Mononuclear cell (primary cell): ENCODE measurements around the gene SRM. TPM values are rescaled to one million over a fixed set of nuclear protein-coding genes. Genes with fewer than 3 reads are reported as not detected.
"Not testable (repeated sequence)": the region's sequence is repeated elsewhere in the genome, so short reads cannot be mapped to it uniquely, and the experiment has no call there.

Source experiments
- H3K27me3 ChIP-seq: 2 replicates; pipeline ENCODE4 v1.6.0; 2011; ENCODE audit warnings: low read length, control low read depth; ENCODE audit not compliant: insufficient read depth
- H3K4me1 ChIP-seq: 2 replicates; pipeline ENCODE4 v1.5.1; 2011; ENCODE audit warnings: mild to moderate bottlenecking, low read length, control low read depth; ENCODE audit not compliant: insufficient read depth
- H3K4me3 ChIP-seq: 2 replicates; pipeline ENCODE4 v1.5.1; 2011; ENCODE audit warnings: mild to moderate bottlenecking, low read length, moderate library complexity
- H3K9me3 ChIP-seq: 2 replicates; pipeline ENCODE4 v1.5.1; 2011; ENCODE audit warnings: low read depth, mild to moderate bottlenecking, control low read depth, low read length
- total RNA-seq: library from RNA; depleted of rRNA; stranded (reverse); fragments of >200 nt; gene quantifications from one replicate; pipeline ENCODE4 v1.2.3, GENCODE V29; 2012

Gene SRM
- total RNA-seq, 1 donor, result 7.9 TPM

GRCh38 chr1:11071463-11072215 lies 11.8 kb upstream of the SRM start:
- no peak overlapping the region for H3K4me3 ChIP-seq
- no peaks in the 10 kb centered on the region for H3K4me1 ChIP-seq
- H3K9me3 ChIP-seq, result no peaks in the 10 kb centered on the region
- no peaks in the 10 kb centered on the region for H3K27me3 ChIP-seq

GRCh38 chr1:11070876-11071275 lies 11.1 kb upstream of the SRM start:
- Histone ChIP-seq H3K9me3 (no peaks in the 10 kb centered on the region), H3K4me3 (no peak overlapping the region), H3K27me3 (no peaks in the 10 kb centered on the region), H3K4me1 (no peaks in the 10 kb centered on the region)

GRCh38 chr1:11068600-11069473 lies 9.0 kb upstream of the SRM start:
- Histone ChIP-seq H3K9me3 (no peaks in the 10 kb centered on the region), H3K4me3 (no peak overlapping the region), H3K27me3 (no peaks in the 10 kb centered on the region), H3K4me1 (no peaks in the 10 kb centered on the region)

DNA sequence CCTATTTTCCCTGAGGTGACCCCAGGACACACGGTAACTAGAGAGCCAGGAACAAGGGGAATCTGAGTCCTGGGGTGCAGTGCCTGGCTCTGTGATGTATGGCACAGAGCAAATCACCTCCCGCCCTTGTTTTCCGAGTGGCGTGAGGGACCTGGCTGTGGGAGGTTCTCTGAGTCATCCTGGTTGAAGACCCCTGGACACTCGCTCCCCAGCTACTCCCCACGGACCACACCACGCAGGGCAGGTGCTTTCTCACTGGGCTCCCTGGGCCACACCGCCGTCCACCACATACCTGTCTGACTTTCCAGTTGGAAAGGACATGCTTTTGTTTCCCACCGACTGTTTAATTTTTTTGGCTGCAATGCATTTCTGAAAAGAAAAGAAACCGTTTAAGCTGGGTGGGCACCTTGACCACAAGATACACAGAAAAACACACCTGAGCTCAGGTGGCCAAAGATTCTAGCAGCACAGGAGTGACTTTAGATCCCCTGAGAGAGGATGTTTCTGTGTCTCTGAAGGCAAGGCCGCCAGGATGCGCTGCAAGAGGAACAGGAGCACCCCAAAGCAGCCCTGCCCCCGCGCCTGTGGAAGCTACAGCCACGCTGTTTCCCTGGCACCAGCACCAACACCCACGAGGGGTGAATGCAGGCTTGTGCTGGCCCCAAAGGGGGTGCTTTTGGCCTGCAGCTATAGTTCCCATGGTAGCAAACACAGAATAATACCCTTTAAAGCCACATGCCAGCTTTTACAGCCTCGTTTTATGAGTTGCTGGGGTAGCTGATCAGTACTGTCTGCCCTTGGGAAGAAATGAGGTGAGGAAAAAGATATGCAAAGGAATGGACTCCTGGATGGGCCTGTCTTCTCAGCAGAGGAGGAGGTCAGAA lies 8.1 kb upstream of the SRM start:
- Histone ChIP-seq H3K27me3 (no peaks in the 10 kb centered on the region), H3K4me3 (no peak overlapping the region), H3K9me3 (no peaks in the 10 kb centered on the region), H3K4me1 (no peaks in the 10 kb centered on the region)

DNA sequence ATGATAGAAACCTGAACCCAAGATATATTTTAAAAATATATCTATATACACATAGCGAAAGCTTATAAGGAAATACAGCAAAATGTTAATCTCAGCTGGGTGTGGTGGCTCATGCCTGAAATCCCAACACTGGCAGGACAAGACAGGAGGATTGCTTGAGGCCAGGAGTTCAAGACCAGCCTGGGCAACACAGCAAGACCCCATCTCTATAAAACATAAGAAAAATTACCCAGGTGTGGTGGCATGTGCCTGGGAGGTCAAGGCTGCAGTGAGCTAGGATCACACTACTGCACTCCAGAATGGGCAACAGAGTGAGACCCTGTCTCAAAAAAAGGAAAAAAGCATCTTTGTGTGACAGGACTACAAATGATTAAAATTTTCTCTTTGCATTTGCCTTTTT lies 6.0 kb upstream of the SRM start:
- Histone ChIP-seq H3K27me3 (no peaks in the 10 kb centered on the region), H3K4me3 (no peak overlapping the region), H3K4me1 (peaks cover 12% of the 10 kb centered on the region), H3K9me3 (no peaks in the 10 kb centered on the region)

DNA sequence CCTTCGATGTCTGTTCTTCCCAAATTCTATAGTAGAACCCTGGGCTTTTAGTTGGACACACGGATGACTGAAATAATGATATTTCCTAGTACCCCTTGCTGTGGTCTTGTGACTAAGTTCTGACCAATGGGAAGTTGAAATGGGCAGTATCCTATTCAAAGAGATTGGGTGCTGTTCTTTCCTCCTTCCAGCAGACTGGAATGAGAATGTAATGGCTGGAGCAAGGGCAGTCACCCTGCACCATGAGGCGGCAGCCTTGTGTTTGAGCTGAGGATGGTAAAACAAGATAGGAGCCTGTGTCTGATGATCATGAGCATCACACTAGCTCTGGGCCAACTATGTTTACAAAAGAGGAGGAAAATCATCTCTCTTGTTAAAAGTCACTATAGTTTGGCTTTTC lies 5.1 kb upstream of the SRM start:
- H3K27me3 ChIP-seq, result no peaks in the 10 kb centered on the region
- no peak overlapping the region for H3K4me3 ChIP-seq

DNA sequence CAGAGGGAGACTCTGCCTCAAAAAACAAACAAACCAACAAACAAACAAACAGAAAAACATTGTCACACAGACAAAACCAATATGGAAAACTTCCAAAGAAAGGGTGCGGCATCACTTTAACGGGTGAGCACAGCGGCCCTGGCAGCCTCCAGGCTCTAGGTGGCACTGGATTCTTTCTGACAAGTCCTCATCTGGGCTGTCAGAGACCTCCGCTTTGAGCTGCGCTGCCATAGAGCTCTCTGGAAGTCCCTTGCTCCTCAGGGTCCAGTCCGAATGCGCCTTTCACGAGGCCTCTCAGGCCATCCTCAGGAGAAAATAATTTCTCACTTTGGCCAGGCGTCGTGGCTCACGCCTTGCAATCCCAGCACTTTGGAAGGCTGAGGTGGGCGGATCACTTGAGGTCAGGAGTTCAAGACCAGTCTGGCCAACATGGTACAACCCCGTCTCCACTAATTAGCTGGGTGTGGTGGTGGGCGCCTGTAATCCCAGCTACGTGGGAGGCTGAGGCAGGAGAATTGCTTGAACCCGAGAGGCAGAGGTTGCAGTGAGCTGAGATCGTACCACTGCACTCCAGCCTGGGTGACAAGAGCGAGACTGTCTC lies 4.2 kb upstream of the SRM start:
- not testable (repeated sequence) for H3K27me3 ChIP-seq, H3K4me3 ChIP-seq, H3K9me3 ChIP-seq
- peaks cover 22% of the 10 kb centered on the region for H3K4me1 ChIP-seq

More for the DNA sequence above, 5.1 kb upstream of the SRM start:
- H3K4me1 ChIP-seq, result peaks cover 18% of the 10 kb centered on the region
- H3K9me3 ChIP-seq, result no peaks in the 10 kb centered on the region

DNA sequence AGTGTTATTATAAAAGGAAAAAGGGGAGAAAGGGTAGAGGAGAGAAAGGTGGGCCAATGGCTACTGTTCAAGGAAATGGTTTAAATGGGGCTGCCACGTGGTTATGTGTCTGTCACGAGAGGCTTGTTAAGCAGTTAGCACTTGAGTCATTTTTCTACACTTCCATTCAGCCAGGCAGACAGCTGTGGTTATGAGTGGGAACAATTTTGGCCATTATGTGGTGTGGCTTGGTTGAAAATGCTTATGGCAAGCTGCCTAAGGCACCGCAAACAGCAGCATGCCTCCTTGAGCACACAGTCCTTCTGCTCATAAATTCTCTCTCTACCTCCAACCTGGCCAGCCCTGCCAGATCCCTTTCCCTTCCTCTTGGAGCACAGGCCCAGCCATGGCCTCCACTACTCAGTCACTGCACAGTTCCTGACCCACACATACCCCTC lies 3.2 kb upstream of the SRM start:
- no peaks in the 10 kb centered on the region for H3K27me3 ChIP-seq
- H3K4me3 ChIP-seq, result no peak overlapping the region
- peaks cover 29% of the 10 kb centered on the region for H3K4me1 ChIP-seq
- no peaks in the 10 kb centered on the region for H3K9me3 ChIP-seq

- Histone ChIP-seq H3K9me3 (no peaks in the 10 kb centered on the region), H3K4me3 (no peak overlapping the region), H3K4me1 (peaks cover 29% of the 10 kb centered on the region), H3K27me3 (no peaks in the 10 kb centered on the region)
Measured at GRCh38 chr1:11061652-11062365, 2.0 kb upstream of the SRM start.

GRCh38 chr1:11059155-11059967 lies 457 bp downstream of the SRM start:
- H3K4me3 ChIP-seq, result peak overlapping the region; percentile 55
- no peaks in the 10 kb centered on the region for H3K9me3 ChIP-seq
- H3K4me1 ChIP-seq, result peaks cover 29% of the 10 kb centered on the region
- no peaks in the 10 kb centered on the region for H3K27me3 ChIP-seq

DNA sequence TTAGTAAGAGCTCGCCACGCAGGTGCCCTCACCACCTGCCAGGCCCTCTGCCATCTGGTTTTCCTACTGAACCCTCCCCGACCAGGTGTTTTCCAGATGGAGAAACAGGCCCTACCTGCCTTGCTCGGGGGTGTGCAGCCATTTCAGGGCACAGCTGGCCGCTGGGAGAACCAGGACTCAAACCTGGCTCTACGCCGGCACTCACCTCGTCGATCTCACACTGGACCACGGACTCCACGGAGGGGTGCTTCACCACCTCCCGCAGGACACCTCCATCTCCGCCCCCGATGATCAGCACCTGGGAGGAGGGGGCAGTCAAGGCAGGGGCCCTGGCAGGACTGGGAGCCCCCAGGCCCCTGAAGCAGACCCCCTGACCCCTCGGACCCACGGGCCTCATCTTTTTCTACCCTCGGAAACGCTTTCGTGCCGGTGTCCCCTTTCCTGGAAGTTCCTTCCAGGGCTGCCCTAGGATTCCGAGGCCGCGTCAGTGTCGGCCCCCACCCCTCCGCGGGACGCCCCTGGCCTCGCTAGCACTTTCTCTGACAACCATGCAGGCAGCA lies 1.1 kb downstream of the SRM start:
- Histone ChIP-seq H3K4me1 (peaks cover 29% of the 10 kb centered on the region), H3K9me3 (no peaks in the 10 kb centered on the region), H3K4me3 (peak overlapping the region; percentile 55), H3K27me3 (no peaks in the 10 kb centered on the region)

DNA sequence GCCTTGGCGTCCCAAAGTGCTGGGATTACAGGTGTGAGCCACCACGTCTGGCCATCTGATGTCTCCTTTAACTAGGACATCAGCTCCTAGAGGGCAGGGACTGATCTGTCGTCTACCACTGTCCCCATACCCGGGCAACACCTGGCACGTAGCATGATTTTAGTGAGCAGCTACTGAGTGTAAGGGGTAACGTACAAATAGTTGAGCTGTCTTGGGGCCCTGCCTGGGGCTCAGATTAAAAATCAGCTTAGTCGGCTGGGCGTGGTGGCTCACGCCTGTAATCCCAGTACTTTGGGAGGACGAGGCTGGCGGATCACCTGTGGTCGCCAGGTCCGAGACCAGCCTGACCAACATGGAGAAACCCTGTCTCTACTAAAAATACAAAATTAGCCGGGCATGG lies 1.8 kb downstream of the SRM start:
- no peak overlapping the region for H3K4me3 ChIP-seq
- H3K9me3 ChIP-seq, result no peaks in the 10 kb centered on the region
- no peaks in the 10 kb centered on the region for H3K27me3 ChIP-seq
- peaks cover 29% of the 10 kb centered on the region for H3K4me1 ChIP-seq

DNA sequence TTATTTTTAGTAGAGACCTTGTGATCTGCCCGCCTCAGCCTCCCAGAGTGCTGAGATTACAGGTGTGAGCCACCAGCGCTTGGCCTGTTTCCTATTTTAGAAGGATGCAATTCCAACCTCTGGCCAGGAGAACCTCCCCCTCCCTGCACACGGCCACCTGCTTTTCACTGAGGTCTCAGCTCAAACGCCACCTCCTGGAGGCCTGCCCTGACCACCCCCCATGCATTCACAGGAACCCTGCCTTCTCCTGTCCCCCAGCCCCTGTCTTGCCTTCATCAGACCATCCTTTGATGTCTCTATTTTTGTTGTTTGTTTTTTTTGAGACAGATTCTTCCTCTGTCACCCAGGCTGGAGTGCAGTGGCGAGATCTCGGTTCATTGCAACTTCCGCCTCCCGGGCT lies 2.3 kb downstream of the SRM start:
- Histone ChIP-seq H3K4me1 (peaks cover 30% of the 10 kb centered on the region), H3K9me3 (no peaks in the 10 kb centered on the region), H3K27me3 (no peaks in the 10 kb centered on the region), H3K4me3 (no peak overlapping the region)
